LNCaP clone FGC (cell line): ENCODE data around the gene RYR3.
"Not testable (repeated sequence)": the region's sequence is repeated elsewhere in the genome, so short reads cannot be mapped to it uniquely, and the experiment has no call there.

Experiments used
- DNase-seq: peaks from one replicate; pipeline ENCODE4 v3.0.0-alpha.2; 2011; ENCODE audit warnings: low read depth
- H3K4me3 ChIP-seq: 2 replicates; pipeline ENCODE4 v1.5.1; 2011; ENCODE audit warnings: mild to moderate bottlenecking, low read depth, low read length, control low read depth
- CTCF ChIP-seq: IDR thresholded peaks from 2 replicates; pipeline ENCODE4 v1.5.1; 2012; ENCODE audit warnings: mild to moderate bottlenecking; ENCODE audit not compliant: control insufficient read depth, insufficient read depth; ENCODE audit errors: extremely low read depth

Gene RYR3

GRCh38 chr15:33813891-33814290 is 503.1 kb downstream of the RYR3 start:
- no peak overlapping the region for H3K4me3 ChIP-seq
- DNase-seq, result no peak
- TF ChIP-seq CTCF, result no peak

GRCh38 chr15:33819499-33819898 is 508.7 kb downstream of the RYR3 start:
- not testable (repeated sequence) for DNase-seq, H3K4me3 ChIP-seq

- DNase-seq, result no peak
- no peak for TF ChIP-seq CTCF
- H3K4me3 ChIP-seq, result no peak overlapping the region
Observed at GRCh38 chr15:33822479-33822878, 511.7 kb downstream of the RYR3 start.

GRCh38 chr15:33823119-33823518 is 512.4 kb downstream of the RYR3 start:
- no peak for TF ChIP-seq CTCF
- DNase-seq, result no peak
- no peak overlapping the region for H3K4me3 ChIP-seq

GRCh38 chr15:33825453-33825852 is 514.7 kb downstream of the RYR3 start:
- no peak for TF ChIP-seq CTCF
- no peak overlapping the region for H3K4me3 ChIP-seq
- DNase-seq, result no peak

GRCh38 chr15:33826201-33826600 is 515.4 kb downstream of the RYR3 start:
- no peak for DNase-seq
- no peak for TF ChIP-seq CTCF
- no peak overlapping the region for H3K4me3 ChIP-seq

- no peak for DNase-seq
- TF ChIP-seq CTCF, result no peak
- H3K4me3 ChIP-seq, result no peak overlapping the region
Observed at GRCh38 chr15:33830351-33830750, 519.6 kb downstream of the RYR3 start.

- no peak for DNase-seq
- no peak overlapping the region for H3K4me3 ChIP-seq
- no peak for TF ChIP-seq CTCF
Observed at GRCh38 chr15:33831646-33832045, 520.9 kb downstream of the RYR3 start.
